ENCODE measurements around the gene VPS45. TPM values are rescaled to one million over a fixed set of nuclear protein-coding genes. Genes with fewer than 3 reads are reported as not detected.
"Not testable (repeated sequence)": the region's sequence is repeated elsewhere in the genome, so short reads cannot be mapped to it uniquely, and the experiment has no call there.

The VPS45 gene
- total RNA-seq, 1 donor from 2014 or later = 21.2 TPM

DNA sequence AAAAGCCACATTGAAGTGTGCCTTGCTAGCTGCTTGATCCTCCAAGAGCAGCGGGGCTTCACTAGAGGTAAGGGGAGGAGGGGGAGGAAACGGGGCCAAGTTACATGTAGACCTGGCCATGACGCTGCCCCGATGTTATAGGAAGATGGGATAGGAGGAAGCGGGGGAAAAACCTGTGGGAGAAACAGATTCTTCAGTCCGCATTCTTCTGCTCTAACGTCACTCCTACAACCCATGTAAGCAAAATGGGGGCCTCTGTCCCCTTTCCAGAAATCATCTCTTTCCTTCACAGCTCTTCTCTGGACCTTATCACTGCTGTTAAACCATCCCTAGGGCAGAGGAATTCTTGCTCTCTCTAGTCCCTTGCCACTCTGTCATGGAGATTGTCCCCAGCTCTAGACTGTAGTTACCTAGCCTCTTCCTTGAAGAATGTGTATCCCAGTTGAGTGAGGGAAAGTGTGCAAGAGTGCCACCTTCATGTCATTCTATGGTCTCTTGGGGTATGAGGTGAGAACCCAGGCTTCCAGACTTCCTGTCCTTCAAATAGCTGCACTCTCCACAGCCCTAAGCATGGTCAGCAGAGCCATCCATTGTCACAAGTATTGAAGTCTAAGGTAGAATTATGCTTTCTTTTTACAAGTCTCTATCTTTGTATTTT, 93.5 kb downstream of the VPS45 start:
- DNase-seq (ENCODE audit: low read depth, low spot score) = no peak

DNA sequence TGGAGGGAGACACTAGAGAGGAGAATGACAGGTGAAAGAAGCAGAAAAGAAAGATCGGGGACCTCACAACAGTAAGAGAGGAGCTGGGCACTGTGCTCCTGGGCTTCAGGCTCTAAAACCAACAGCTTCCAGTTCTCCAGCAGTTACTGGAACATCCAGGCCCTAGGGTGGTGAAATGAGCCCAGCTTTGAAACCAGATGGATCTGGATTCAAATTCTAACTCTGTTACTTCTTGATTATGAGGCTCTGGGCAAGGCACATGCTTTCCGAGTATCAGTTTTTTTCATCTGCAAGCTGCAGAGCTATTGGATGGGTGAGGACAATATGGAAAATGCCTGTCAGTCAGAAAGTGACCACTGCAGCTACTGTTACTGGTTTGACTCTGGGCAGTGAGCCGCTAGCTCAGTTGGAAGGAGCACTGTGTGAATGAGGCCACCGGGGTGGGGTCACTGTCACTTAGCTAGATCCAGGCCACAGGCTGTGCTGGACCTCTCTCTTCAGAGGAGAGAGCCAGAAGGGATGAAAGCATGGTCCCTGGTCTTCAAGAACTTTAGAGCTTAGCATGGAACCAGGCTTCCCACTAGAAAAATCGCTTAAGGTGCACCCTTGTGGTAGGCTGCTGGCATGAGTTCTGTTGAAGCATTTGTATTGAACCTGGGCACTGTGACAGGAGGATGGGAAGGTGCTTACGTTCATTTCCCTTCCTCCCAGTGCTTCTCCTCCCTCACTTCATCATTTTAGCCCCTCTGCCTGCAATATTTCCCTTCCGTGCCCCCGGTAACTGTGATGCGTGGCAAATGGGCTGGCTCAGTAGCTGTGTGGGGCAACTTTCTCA, 94.4 kb downstream of the VPS45 start:
- DNase-seq (ENCODE audit: low read depth, low spot score) = no peak

DNA sequence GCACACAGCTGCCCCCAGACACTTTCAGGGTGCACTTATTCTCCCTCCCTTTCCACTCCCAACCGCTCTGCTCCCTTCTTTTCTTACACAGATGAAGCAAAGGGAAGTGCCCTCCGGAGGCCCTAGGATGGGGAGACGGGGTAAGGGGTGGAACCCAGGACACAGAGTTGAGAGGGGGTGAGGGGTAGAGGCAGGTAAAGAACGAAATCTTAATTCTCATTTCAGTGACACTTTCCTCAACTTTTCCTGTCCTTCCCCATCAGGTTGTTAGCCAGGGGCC, 94.9 kb downstream of the VPS45 start:
- DNase-seq (ENCODE audit: low read depth, low spot score) = no peak

DNA sequence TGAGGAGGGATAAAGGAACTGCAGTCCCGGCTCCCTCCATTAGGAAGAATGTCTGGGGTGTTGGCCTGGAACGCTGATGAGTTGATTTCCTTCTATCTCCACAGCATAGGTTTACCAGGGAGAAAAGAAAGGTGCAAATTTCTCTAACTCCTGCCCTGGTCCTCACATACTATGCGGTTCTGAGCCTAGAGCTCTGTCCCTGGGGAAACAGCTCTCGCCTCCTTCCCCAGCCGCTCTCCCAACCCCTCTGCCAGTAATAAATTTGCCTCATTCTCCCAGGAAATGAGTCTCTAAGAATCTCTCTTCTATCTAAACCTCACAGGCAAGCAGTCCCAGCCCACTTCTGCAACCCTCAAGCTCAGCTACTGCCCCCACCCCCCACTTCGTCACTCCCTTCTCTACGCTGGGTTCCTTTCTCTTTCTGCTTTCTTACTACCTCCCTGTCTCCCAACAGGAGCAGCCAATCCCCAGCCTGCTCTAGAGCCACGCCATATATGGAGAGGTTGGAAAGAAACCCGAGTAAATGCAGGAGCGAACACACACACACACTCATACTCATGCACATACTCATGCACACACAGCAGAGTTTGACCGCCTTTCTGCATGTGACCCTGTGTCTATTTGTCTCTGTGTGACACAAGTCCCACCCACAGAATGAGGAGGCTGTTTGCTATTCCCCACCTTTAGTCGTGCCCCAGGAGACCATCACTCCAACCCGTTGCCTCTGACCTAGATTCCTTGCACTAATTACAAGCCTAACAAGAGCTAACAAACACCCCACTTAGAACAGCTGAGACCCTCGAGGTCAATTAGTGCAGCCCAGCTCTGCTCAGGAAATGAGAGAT, 95.5 kb downstream of the VPS45 start:
- DNase-seq (ENCODE audit: low read depth, low spot score) = peak; percentile 91

DNA sequence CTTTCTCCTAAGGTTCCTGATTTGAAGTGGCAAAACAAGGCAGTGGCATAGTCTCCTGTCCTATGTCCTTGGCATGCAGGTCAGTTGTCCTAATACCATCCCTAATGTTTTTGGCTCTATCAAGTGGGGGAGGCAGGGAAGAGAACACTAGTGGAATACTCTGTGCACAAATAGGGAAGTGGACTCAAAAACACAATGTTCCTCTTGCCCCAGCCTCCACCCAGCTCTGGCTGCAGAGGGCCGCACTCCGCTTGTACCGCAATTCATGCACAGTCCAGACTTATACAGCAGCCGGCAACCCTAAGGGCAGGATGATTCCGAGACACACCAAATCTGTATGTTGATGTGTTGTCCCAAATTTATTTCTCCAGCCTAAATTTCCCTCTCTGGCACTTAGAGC, 96.6 kb downstream of the VPS45 start:
- DNase-seq (ENCODE audit: low read depth, low spot score) = no peak

DNA sequence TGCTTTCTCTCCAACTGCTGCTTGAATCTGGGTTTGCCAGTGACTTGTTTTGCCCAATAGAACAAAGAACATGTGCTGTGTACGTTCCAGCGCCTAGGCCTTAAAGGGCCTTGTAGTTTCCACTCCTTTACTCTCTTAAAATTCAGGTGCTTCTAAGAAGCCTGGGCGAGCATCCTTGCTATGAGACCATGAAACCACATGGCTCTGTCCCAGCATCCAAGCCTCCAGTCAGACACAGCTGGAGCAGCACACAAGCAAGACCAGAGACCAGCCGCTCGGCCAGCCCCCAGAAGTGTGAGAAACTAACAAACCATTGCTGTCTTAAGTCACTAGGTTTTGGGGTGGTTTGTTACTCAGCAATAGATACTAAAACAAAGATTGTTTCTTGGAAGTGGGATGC, 97.2 kb downstream of the VPS45 start:
- DNase-seq (ENCODE audit: low read depth, low spot score) = no peak

DNA sequence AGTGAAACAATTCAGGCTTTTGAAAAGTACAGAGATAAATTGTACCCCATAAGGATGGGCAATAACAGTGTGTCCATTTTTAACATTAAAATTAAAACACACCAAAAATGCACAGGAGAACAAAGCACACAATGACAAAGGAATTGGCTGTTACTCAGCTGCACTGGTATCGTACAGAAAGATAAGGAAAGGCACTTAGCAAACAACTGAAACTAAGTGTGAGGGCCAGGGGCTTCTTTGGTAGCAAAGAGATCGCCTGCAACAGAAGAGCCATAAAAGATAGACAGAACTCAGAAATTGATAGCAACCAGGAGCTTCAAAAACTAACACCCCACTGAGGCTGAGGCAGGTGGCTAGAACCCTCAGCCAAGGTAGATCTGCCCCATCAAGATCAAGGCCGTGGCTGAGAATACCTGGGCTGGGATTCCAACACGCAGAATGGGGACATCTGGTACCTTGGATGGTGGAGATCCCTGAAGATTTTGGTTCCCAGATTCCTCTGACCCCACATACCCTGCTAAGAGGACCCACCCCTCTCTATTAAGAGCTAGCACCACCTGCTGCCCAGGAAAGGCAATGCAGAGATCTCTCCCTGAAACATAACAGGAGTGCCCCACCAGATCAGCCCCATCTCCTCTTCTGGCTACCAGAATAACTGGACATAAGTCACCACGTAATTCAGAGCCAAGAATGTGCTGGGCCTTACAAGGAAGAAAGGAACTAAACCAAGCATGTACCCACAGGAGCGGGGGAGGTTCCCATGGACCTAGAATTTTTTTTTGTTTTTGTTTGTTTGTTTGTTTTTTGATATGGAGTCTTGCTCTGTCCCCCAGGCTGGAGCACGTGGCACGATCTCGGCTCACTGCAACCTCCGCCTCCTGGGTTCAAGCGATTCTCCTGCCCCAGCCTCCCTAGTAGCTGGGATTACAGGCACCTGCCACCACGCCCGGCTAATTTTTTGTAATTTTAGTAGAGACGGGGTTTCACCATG, 98.3 kb downstream of the VPS45 start:
- DNase-seq (ENCODE audit: low read depth, low spot score) = no peak

DNA sequence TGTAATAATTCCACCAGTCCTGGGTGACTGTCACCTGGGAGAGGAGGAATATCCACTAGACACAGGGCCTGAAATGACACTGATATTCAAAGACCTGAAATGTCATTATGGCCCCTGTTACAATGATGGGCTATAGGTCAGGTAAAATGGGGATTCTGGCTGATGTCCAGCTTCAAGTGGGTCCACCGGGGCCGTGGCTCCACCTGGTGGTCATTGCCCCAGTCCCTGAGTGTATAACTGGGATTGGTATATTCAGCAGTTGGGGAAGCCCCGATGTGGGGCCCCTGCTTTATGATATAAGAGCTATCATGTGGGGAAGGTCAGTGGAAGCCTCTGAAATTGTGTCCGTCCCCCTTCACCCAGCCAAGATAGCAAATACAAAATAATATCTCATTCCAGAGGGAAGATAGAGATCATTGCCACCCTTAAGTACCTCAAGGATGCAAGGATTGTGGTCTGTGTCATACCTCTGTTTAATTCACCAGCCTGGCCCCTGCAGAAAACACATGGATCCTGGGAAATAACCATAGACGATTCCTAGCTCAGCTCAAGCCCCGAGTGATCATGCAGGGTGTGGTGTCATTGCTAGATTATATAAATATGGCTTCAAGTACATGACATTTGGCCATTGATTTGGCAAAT, 101.5 kb downstream of the VPS45 start:
- DNase-seq (ENCODE audit: low read depth, low spot score) = no peak

DNA sequence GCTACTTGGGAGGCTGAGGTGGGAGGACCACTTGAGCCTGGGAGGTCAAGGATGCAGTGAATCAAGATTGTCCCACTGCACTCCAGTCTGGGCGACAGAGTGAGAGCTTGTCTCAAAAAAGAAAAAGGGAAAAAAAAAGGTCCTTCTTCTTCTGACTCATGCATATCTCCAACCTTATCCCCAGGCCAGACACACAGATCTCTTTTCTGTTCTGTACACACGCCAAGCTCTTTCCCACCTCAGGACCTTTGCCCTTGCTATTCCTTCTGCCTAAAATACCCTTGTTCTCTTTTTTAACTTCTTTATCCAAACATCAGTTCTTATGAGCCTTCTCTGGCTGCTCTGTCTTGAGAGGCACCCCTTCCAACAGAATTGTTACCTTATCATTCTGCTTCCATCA, 104.2 kb downstream of the VPS45 start:
- no peak for DNase-seq (ENCODE audit: low read depth, low spot score)

DNA sequence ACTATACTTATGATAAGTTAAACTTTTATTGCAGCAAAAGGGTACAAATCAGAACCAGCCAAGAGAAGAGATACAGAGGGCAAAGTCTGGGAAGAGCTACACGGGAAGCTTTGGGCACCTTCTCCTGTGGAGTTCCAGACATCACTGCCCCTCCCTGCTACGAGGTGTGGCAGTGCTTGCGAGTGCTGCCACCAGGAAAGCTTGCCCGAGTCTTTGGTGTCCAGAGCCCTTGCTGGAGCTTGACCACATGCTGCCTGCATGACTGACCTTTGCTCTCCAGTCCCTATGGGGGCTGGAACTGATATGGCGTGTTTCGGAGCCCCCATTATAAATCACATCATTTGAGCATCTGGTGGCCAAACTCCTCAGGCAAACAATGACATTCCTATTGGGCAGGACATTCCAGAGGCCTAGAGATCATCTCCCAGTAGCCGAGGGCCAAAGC, 105.6 kb downstream of the VPS45 start:
- DNase-seq (ENCODE audit: low read depth, low spot score) = no peak

DNA sequence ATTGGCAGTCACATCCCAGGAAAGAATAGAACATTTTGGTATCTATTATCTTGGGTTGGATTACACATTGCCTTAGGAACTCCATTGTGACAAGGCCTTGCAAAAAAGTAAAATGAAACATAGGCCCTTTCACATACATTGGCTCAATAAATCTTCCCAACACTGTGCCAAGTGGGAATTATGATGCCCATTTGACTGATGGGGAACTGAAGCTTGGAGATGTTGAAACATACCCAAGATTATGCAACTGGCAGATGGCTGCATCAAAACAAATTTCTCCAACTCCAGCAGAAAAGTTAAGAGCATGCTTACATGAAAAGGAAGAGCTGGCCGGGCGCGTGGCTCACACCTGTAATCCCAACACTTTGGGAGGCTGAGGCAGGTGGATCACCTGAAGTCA, 109.0 kb downstream of the VPS45 start:
- DNase-seq (ENCODE audit: low read depth, low spot score) = no peak

DNA sequence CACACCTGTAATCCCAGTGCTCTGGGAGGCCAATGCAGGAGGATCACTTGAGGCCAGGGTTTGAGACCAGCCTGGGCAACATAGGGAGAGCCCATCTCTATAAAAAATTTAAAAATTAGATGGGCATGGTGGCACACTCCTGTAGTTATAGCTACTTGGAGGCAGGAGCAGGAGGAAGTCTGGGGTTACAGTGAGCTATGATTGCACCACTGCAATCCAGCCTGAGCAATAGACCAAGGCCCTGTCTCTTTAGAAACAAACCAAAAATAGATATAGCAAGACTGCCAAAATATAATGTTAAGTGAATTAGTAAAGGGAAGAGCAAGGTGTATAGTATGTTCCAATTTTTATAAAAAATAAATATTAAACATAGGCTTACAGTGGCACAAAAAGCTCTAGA, 111.0 kb downstream of the VPS45 start:
- no peak for DNase-seq (ENCODE audit: low read depth, low spot score)

DNA sequence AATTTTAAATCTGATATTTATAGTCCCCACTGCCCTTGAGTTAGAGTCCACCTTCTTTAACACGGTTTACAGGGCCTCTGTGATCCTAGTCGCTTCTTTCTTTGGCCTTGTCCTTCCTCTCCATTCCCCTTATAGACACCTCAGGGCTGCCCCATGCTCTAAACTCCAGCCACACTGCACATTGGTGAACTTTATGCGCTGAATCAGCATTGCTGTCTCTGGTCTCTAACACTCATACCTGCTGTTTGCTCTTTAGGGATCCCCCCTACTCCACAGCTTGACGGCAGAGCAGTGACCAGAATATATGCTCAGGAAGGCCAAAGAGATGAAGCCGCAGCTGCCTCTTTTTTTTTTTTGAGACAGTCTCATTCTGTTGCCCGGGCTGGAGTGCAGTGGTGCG, 112.3 kb downstream of the VPS45 start:
- no peak for DNase-seq (ENCODE audit: low read depth, low spot score)

DNA sequence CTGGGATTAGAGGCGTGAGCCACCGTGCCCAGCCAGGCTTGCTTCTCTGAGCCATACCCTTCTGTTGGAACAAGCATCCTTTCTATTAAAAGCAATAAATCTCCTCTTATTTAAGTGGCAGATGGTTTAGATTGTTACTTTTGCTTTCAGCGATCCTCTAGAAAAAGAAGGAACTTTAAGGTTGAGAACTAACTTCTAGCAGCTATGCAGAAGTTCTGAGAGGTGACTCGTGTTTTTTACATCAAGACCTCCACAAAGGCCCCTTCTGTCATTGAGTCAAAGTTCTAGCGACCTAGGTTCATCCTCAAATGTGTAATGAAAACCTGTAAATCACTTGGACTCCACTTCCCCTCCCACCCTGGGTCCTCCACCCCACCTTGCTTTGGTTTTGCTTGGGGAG, 112.9 kb downstream of the VPS45 start:
- no peak for DNase-seq (ENCODE audit: low read depth, low spot score)

DNA sequence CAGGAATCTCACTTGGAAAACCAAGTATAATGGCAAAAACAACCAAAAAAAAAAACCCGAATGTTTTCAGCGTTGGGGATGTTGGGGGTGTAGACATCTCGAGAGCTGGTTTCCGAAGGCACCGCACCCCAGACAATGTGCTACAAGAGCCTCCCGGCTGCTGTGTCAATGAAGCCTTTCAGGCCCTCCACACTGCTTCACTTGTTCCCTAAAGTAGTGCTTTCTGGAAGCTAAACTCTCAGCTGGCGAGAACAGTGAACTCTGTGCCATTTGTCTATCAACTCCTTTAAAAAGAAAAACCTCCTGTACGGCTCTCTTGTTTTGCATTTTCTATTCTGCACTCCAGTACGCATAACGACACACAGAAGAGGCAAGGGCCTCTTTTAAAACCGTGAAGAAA, 114.7 kb downstream of the VPS45 start:
- no peak for DNase-seq (ENCODE audit: low read depth, low spot score)

DNA sequence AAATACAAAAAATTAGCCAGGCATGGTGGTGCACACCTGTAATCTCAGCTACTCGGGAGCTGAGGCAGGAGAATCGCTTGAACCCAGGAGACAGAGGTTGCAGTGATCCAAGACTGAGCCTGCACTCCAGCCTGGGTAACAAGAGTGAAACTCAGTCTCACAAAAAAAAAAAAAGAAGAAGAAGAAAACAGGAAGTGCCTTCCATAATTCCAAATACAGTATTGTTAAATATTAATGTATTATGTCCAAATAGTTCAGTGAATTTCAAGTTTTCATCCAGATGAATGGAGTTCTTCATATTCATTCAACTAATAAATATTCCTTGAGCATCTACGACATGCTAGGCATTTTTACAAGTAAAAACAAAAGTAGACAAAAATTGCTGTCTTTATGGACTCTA, 115.5 kb downstream of the VPS45 start:
- DNase-seq (ENCODE audit: low read depth, low spot score) = no peak

DNA sequence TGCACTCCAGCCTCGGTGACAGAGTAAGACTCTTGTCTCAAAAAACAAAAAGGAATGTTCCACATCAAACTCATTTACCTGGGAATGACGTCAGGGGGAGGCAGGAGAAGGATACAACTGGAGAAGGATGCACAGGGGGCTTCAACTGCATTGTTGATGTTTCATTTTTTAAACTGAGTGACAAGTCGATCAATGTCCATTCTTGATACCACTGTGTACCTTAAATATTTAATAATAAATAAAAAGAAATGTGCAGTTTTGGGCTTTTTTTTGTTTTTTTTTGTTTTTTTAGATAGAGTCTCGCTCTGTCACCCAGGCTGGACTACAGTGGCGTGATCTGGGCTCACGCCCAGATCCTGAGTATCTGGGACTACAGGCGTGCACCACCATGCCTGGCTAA, 117.9 kb downstream of the VPS45 start:
- DNase-seq (ENCODE audit: low read depth, low spot score) = no peak

DNA sequence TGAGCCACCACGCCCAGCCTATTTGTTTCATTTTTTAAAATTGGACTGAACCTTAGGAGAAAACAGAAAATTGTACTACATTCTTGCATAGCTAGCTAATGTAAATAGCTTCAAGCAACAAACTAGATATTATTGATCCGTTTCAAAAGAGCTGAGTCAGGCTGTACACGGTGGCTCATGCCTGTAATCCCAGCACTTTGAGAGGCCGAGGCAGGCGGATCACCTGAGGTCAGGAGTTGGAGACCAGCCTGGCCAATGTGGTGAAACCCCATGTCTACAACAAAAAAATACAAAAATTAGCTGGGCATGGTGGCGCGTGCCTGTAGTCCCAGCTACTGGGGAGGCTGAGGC, 118.8 kb downstream of the VPS45 start:
- not testable (repeated sequence) for DNase-seq (ENCODE audit: low read depth, low spot score)

DNA sequence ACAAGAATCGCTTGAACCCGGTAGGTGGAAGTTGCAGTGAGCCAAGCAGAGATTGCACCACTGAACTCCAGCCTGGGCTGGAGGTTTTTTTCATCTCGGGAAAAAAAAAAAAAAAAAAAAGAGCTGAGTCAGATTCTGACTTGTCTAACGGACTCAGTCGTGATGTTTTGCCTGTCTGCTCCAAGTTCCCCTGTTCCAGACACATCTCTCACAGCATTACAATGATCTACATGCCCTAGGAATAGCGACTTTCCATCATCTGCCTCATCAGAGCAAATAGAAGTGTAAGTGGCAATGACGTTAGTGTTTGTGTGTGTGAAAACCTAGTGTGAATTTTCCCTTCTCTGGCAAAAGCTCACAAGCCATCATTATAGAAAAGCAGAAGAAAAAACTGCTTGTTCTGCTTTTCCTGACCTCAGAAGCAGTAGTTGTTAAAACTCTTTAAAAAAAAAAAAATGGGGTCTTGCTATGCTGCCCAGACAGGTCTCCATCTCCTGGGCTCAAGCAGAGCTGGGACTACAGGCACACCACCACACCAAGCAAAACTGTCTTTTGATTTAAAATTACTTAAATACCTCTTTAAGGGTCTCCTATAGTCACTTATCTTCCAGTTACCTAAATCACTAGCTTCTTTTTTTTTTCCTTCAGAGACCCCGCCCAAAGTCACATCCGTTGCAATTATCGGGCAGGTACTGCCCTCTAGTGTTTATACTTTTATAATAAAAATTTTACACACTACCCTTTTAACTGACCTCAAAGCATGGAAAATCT, 119.4 kb downstream of the VPS45 start:
- no peak for DNase-seq (ENCODE audit: low read depth, low spot score)

DNA sequence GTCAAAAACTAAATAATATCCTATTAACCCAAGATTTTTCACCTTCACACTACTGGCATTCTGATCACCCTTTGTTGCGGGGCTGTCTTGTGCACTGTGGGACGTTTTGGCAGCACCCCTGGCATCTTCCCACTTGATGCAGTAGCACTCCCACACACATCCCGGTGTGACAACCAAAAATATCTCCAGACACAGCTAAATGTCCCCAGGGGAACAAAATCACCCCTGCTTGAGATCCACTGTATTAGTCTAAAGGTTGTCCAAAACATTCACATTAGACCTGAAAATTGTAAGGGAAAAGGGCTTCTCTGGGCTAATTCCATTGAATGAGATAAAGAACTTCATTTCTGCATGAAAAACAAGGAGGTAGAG, 120.0 kb downstream of the VPS45 start:
- DNase-seq (ENCODE audit: low read depth, low spot score) = no peak
